ENCODE results near the gene INHBA.

DNA sequence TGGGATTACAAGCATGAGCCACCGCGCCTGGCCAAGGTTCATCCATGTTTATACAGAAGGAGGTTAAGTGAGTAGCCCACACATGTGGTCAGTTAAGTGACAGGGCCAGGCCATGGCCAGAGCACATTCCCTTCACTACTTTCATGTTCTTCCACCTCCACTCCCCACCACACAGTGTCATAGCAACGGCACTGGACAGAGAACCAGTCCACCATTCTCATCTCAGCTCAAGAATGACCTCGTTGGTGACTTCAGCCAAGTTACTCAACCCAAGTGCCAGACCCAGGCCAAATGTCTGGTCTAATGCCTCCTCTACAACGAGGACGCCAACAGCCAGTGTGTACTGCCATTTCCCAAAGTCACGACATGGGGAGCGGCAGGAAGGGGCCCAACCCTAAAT, 62.4 kb downstream of the INHBA start:
- TF ChIP-seq CEBPB (IDR thresholded peaks at IDR 0.05) (no peak), YY1 (IDR thresholded peaks at IDR 0.05; ENCODE audit: low read depth) (no peak)
- TF ChIP-seq, protein P1, sequence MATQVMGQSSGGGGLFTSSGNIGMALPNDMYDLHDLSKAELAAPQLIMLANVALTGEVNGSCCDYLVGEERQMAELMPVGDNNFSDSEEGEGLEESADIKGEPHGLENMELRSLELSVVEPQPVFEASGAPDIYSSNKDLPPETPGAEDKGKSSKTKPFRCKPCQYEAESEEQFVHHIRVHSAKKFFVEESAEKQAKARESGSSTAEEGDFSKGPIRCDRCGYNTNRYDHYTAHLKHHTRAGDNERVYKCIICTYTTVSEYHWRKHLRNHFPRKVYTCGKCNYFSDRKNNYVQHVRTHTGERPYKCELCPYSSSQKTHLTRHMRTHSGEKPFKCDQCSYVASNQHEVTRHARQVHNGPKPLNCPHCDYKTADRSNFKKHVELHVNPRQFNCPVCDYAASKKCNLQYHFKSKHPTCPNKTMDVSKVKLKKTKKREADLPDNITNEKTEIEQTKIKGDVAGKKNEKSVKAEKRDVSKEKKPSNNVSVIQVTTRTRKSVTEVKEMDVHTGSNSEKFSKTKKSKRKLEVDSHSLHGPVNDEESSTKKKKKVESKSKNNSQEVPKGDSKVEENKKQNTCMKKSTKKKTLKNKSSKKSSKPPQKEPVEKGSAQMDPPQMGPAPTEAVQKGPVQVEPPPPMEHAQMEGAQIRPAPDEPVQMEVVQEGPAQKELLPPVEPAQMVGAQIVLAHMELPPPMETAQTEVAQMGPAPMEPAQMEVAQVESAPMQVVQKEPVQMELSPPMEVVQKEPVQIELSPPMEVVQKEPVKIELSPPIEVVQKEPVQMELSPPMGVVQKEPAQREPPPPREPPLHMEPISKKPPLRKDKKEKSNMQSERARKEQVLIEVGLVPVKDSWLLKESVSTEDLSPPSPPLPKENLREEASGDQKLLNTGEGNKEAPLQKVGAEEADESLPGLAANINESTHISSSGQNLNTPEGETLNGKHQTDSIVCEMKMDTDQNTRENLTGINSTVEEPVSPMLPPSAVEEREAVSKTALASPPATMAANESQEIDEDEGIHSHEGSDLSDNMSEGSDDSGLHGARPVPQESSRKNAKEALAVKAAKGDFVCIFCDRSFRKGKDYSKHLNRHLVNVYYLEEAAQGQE (IDR thresholded peaks at IDR 0.05; ENCODE audit: low read depth), result no peak
- TF ChIP-seq, protein P2, sequence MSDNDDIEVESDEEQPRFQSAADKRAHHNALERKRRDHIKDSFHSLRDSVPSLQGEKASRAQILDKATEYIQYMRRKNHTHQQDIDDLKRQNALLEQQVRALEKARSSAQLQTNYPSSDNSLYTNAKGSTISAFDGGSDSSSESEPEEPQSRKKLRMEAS (IDR thresholded peaks at IDR 0.05), result no peak
